GM12878 (cell line): ENCODE results near the gene COL4A1. TPM values are rescaled to one million over a fixed set of nuclear protein-coding genes. Genes with fewer than 3 reads are reported as not detected.

Experiments
- ATF3 ChIP-seq: IDR thresholded peaks from 2 replicates; pipeline ENCODE4 v1.6.1; 2011; ENCODE audit warnings: low read depth, mild to moderate bottlenecking, low read length, moderate library complexity, borderline replicate concordance; ENCODE audit errors: extremely low read depth
- BRCA1 ChIP-seq: IDR thresholded peaks from 2 replicates; pipeline ENCODE4 v1.6.1; 2011; ENCODE audit warnings: low read depth, low read length, improper control_type of control experiment
- CEBPB ChIP-seq, 2 experiments: fragments of 150-350 bp in 1 of 2; IDR thresholded peaks; 2 replicates each; pipeline ENCODE4 v1.6.1; 2012 to 2014; ENCODE audit warnings: low read depth in 2 of 2, low read length in 2 of 2, borderline replicate concordance in 1 of 2, inconsistent platforms in 1 of 2
- CEBPZ ChIP-seq: fragments of 150-350 bp; IDR thresholded peaks from 2 replicates; pipeline ENCODE4 v1.6.1; 2016; ENCODE audit warnings: low read depth, low read length
- CREM ChIP-seq: IDR thresholded peaks from 2 replicates; pipeline ENCODE4 v1.6.1; 2014; ENCODE audit warnings: antibody characterized with exemption, low read depth
- FOS ChIP-seq: IDR thresholded peaks from 3 replicates; pipeline ENCODE4 v1.6.1; 2011; ENCODE audit warnings: borderline replicate concordance; ENCODE audit not compliant: insufficient read length; ENCODE audit errors: extremely low read depth
- IRF4 ChIP-seq: IDR thresholded peaks from 2 replicates; pipeline ENCODE4 v1.6.1; 2011; ENCODE audit warnings: low read depth, low read length
- LARP7 ChIP-seq: fragments of 450-650 bp; IDR thresholded peaks from 2 replicates; pipeline ENCODE4 v1.6.1; 2017; ENCODE audit warnings: mild to moderate bottlenecking
- MEF2A ChIP-seq: IDR thresholded peaks from 2 replicates; pipeline ENCODE4 v1.6.1; 2011; ENCODE audit warnings: low read depth, mild to moderate bottlenecking, low read length, moderate library complexity; ENCODE audit not compliant: insufficient read depth
- MYB ChIP-seq: fragments of 150-350 bp; IDR thresholded peaks from 2 replicates; pipeline ENCODE4 v1.6.1; 2014; ENCODE audit warnings: mild to moderate bottlenecking, low read depth, low read length, borderline replicate concordance
- POLR2A ChIP-seq: IDR thresholded peaks from 2 replicates; pipeline ENCODE4 v1.6.1; 2011; ENCODE audit warnings: low read depth, mild to moderate bottlenecking, low read length
- POLR2AphosphoS5 ChIP-seq: IDR thresholded peaks from 2 replicates; pipeline ENCODE4 v1.6.1; 2011; ENCODE audit warnings: mild to moderate bottlenecking, low read length, inconsistent platforms
- RUNX3 ChIP-seq: IDR thresholded peaks from 2 replicates; pipeline ENCODE4 v1.6.1; 2012; ENCODE audit warnings: low read length, inconsistent platforms
- SMAD1 ChIP-seq: fragments of 450-650 bp; IDR thresholded peaks from 2 replicates; pipeline ENCODE4 v1.6.1; 2018; ENCODE audit warnings: mild to moderate bottlenecking, low read depth; ENCODE audit not compliant: partially characterized antibody
- SPI1 ChIP-seq: IDR thresholded peaks from 2 replicates; pipeline ENCODE4 v1.6.1; 2011; ENCODE audit warnings: low read depth, mild to moderate bottlenecking, low read length, moderate library complexity, borderline replicate concordance; ENCODE audit not compliant: insufficient read depth
- STAT3 ChIP-seq: IDR thresholded peaks from 2 replicates; pipeline ENCODE4 v1.6.1; 2011; ENCODE audit warnings: low read depth, low read length, improper control_type of control experiment
- TBL1XR1 ChIP-seq: IDR thresholded peaks from 2 replicates; pipeline ENCODE4 v1.6.1; 2012; ENCODE audit warnings: low read depth, low read length, improper control_type of control experiment
- polyA plus RNA-seq, 11 experiments: library from polyadenylated mRNA; depleted of rRNA in 4 of 11; unstranded in 6 of 11; stranded (reverse) in 5 of 11; fragments of >200 nt; fragmentation: Nextera tagmentation in 4 of 11; fragmentation: Illumina TruSeq in 1 of 11; extraction: Ambion mirVana in 4 of 11; extraction: Trizol in 1 of 11; gene quantifications; 1 replicate in 1 of 11; 2 replicates in 10 of 11; pipeline versions ENCODE4 v1.2.1 to v1.2.3, GENCODE V29; 2011 to 2016; ENCODE audit warnings: inconsistent platforms in 2 of 11, missing spikeins in 2 of 11, low read depth in 1 of 11
- total RNA-seq, 4 experiments: library from RNA; depleted of rRNA in 3 of 4; stranded (reverse); fragments of >200 nt in 3 of 4; fragmentation: Illumina TruSeq in 1 of 4; extraction: Trizol in 1 of 4; gene quantifications; 2 replicates each; pipeline versions ENCODE4 v1.2.1 to v1.2.3, GENCODE V29; 2013 to 2021
- TF ChIP-seq, protein P1 (sequence below), 3 experiments: IDR thresholded peaks in 2 of 3; conservative IDR thresholded peaks in 1 of 3; 2 replicates each; pipeline ENCODE4 v1.5.1; 2011; ENCODE audit warnings: low read depth in 3 of 3, low read length in 3 of 3, mild to moderate bottlenecking in 3 of 3, control low read depth in 2 of 3, moderate library complexity in 2 of 3, inconsistent platforms in 1 of 3, mixed read lengths in 1 of 3; ENCODE audit not compliant: control insufficient read depth in 2 of 3, insufficient read depth in 1 of 3; ENCODE audit errors: extremely low read depth in 1 of 3
- TF ChIP-seq, protein P2 (sequence below): fragments of 150-350 bp; IDR thresholded peaks from 2 replicates; pipeline ENCODE4 v1.6.1; 2014; ENCODE audit warnings: mild to moderate bottlenecking, low read depth, low read length

Gene COL4A1
- total and polyA plus RNA-seq, 10 of the 15 experiments (the other 5 are each of a cell fraction or from before 2014, with no cell fraction given) = 0.07 to 0.31 (median 0.13) TPM; not detected in 6

- TF ChIP-seq STAT3 (no peak), CREM (no peak), CEBPB (IDR thresholded peaks at IDR 0.05; ENCODE audit: borderline replicate concordance in 1 of 2, low read depth in 2 of 2, low read length in 2 of 2) (no peak), RUNX3 (0 out of 2 replicates have a peak, but pooled peaks have one; percentile 32), TBL1XR1 (no peak), MYB (no peak), ATF3 (no peak), SPI1 (peak; percentile 34; the same call in 1 of the 2 replicates), MEF2A (peak; percentile 16; the same call in 1 of the 2 replicates), BRCA1 (no peak), POLR2A (no peak), POLR2AphosphoS5 (no peak), SMAD1 (peak; percentile 4), LARP7 (no peak), FOS (no peak), IRF4 (no peak), CEBPZ (no peak)
- TF ChIP-seq, protein P1, sequence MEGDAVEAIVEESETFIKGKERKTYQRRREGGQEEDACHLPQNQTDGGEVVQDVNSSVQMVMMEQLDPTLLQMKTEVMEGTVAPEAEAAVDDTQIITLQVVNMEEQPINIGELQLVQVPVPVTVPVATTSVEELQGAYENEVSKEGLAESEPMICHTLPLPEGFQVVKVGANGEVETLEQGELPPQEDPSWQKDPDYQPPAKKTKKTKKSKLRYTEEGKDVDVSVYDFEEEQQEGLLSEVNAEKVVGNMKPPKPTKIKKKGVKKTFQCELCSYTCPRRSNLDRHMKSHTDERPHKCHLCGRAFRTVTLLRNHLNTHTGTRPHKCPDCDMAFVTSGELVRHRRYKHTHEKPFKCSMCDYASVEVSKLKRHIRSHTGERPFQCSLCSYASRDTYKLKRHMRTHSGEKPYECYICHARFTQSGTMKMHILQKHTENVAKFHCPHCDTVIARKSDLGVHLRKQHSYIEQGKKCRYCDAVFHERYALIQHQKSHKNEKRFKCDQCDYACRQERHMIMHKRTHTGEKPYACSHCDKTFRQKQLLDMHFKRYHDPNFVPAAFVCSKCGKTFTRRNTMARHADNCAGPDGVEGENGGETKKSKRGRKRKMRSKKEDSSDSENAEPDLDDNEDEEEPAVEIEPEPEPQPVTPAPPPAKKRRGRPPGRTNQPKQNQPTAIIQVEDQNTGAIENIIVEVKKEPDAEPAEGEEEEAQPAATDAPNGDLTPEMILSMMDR (IDR thresholded peaks at IDR 0.05 in 2 of 3, conservative IDR thresholded peaks at IDR 0.05 in 1 of 3; ENCODE audit: control insufficient read depth in 2 of 3, extremely low read depth in 1 of 3, insufficient read depth in 1 of 3, low read depth in 3 of 3, low read length in 3 of 3) = no peak
- TF ChIP-seq, protein P2, sequence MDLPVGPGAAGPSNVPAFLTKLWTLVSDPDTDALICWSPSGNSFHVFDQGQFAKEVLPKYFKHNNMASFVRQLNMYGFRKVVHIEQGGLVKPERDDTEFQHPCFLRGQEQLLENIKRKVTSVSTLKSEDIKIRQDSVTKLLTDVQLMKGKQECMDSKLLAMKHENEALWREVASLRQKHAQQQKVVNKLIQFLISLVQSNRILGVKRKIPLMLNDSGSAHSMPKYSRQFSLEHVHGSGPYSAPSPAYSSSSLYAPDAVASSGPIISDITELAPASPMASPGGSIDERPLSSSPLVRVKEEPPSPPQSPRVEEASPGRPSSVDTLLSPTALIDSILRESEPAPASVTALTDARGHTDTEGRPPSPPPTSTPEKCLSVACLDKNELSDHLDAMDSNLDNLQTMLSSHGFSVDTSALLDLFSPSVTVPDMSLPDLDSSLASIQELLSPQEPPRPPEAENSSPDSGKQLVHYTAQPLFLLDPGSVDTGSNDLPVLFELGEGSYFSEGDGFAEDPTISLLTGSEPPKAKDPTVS = no peak
- TF ChIP-seq, all 136 proteins: peak for 5
These were observed 178.4 kb downstream of the COL4A1 start (continued) for GRCh38 chr13:110128546-110128945.
